Neural crest cell (in vitro differentiated cells): ENCODE results near the gene CRIM1. TPM values are rescaled to one million over a fixed set of nuclear protein-coding genes. Genes with fewer than 3 reads are reported as not detected.

ENCODE experiments used
- DNase-seq: peaks from one replicate; pipeline ENCODE4 v3.0.0; 2021; ENCODE audit warnings: low read depth, mixed read lengths, low spot score
- H3K27ac Mint-ChIP-seq: one replicate; pipeline ENCODE4 v1.8.0; 2021; ENCODE audit warnings: mild to moderate bottlenecking, mixed read lengths; ENCODE audit not compliant: unreplicated experiment
- H3K27me3 Mint-ChIP-seq: 2 replicates; pipeline ENCODE4 v1.8.0; 2021; ENCODE audit warnings: low read depth, mild to moderate bottlenecking, mixed read lengths
- H3K36me3 Mint-ChIP-seq: 2 replicates; pipeline ENCODE4 v1.8.0; 2021; ENCODE audit warnings: low read depth, mild to moderate bottlenecking, mixed read lengths
- H3K4me1 Mint-ChIP-seq: 2 replicates; pipeline ENCODE4 v1.8.0; 2021; ENCODE audit warnings: mixed read lengths
- H3K4me3 Mint-ChIP-seq: one replicate; pipeline ENCODE4 v1.8.0; 2021; ENCODE audit warnings: mild to moderate bottlenecking, mixed read lengths
- H3K9me3 Mint-ChIP-seq: 2 replicates; pipeline ENCODE4 v1.8.0; 2021; ENCODE audit warnings: mixed read lengths
- CTCF ChIP-seq: fragments of 200-600 bp; sonication (generic); conservative IDR thresholded peaks from 2 replicates; pipeline ENCODE4 v1.5.0; 2021; ENCODE audit warnings: antibody characterized with exemption, mild to moderate bottlenecking
- total RNA-seq: library from RNA; stranded (reverse); gene quantifications from 2 replicates; pipeline ENCODE4 v1.2.1, GENCODE V29; 2021

CRIM1 gene
- total RNA-seq, 1 donor from 2014 or later: 13.8 TPM

- no peaks in the 10 kb centered on the region for H3K9me3 Mint-ChIP-seq
- no peaks in the 10 kb centered on the region for H3K27me3 Mint-ChIP-seq
- H3K4me1 Mint-ChIP-seq: peaks cover 67% of the 10 kb centered on the region
- peaks cover 3% of the 10 kb centered on the region for H3K36me3 Mint-ChIP-seq
- no peak for DNase-seq
- no peak overlapping the region for H3K4me3 Mint-ChIP-seq
- no peak overlapping the region for H3K27ac Mint-ChIP-seq
- no peak for TF ChIP-seq CTCF
Measured at GRCh38 chr2:36366491-36367120, 11.0 kb downstream of the CRIM1 start.

GRCh38 chr2:36367486-36367885 lies 11.9 kb downstream of the CRIM1 start:
- no peak for TF ChIP-seq CTCF
- peaks cover 3% of the 10 kb centered on the region for H3K36me3 Mint-ChIP-seq
- H3K27me3 Mint-ChIP-seq: no peaks in the 10 kb centered on the region
- H3K9me3 Mint-ChIP-seq: no peaks in the 10 kb centered on the region
- no peak overlapping the region for H3K4me3 Mint-ChIP-seq
- DNase-seq: no peak
- H3K4me1 Mint-ChIP-seq: peaks cover 61% of the 10 kb centered on the region
- H3K27ac Mint-ChIP-seq: no peak overlapping the region

GRCh38 chr2:36367895-36368353 lies 12.3 kb downstream of the CRIM1 start:
- no peak for TF ChIP-seq CTCF
- H3K9me3 Mint-ChIP-seq: no peaks in the 10 kb centered on the region
- H3K27ac Mint-ChIP-seq: no peak overlapping the region
- H3K36me3 Mint-ChIP-seq: peaks cover 3% of the 10 kb centered on the region
- no peak for DNase-seq
- H3K4me1 Mint-ChIP-seq: peaks cover 58% of the 10 kb centered on the region
- no peaks in the 10 kb centered on the region for H3K27me3 Mint-ChIP-seq
- H3K4me3 Mint-ChIP-seq: no peak overlapping the region

- peaks cover 58% of the 10 kb centered on the region for H3K4me1 Mint-ChIP-seq
- H3K4me3 Mint-ChIP-seq: no peak overlapping the region
- no peak for TF ChIP-seq CTCF
- H3K36me3 Mint-ChIP-seq: peaks cover 3% of the 10 kb centered on the region
- H3K27me3 Mint-ChIP-seq: no peaks in the 10 kb centered on the region
- no peaks in the 10 kb centered on the region for H3K9me3 Mint-ChIP-seq
- H3K27ac Mint-ChIP-seq: no peak overlapping the region
- no peak for DNase-seq
Measured at GRCh38 chr2:36368438-36368837, 12.9 kb downstream of the CRIM1 start.

- Mint-ChIP-seq H3K27ac (no peak overlapping the region), H3K36me3 (peaks cover 3% of the 10 kb centered on the region), H3K9me3 (no peaks in the 10 kb centered on the region), H3K4me3 (no peak overlapping the region), H3K27me3 (no peaks in the 10 kb centered on the region), H3K4me1 (peaks cover 54% of the 10 kb centered on the region)
- DNase-seq: no peak
- TF ChIP-seq CTCF: no peak
Measured at GRCh38 chr2:36369163-36369562, 13.6 kb downstream of the CRIM1 start.
